ENCODE measurements around the gene BCL2L13.

BCL2L13 gene

GRCh38 chr22:17607891-17608521, 30.6 kb upstream of the BCL2L13 start:
- no peak overlapping the region for H3K9ac ChIP-seq (ENCODE audit: low read depth, low read length)
- no peaks in the 10 kb centered on the region for H3K9me3 ChIP-seq (ENCODE audit: control insufficient read depth, insufficient read depth, low read length)
- H3K4me3 ChIP-seq (ENCODE audit: low read depth, low read length) = no peak overlapping the region
- no peaks in the 10 kb centered on the region for H3K4me1 ChIP-seq (ENCODE audit: control insufficient read depth, insufficient read depth, low read length)
- H3K36me3 ChIP-seq (ENCODE audit: control insufficient read depth, insufficient read depth, low read length) = peaks cover 66% of the 10 kb centered on the region
- H3K27me3 ChIP-seq (ENCODE audit: control insufficient read depth, insufficient read depth, low read length) = no peaks in the 10 kb centered on the region
- no peak overlapping the region for H3K27ac ChIP-seq (ENCODE audit: low read depth, low read length)

- Histone ChIP-seq H3K27me3 (ENCODE audit: control insufficient read depth, insufficient read depth, low read length) (no peaks in the 10 kb centered on the region), H3K36me3 (ENCODE audit: control insufficient read depth, insufficient read depth, low read length) (peaks cover 53% of the 10 kb centered on the region), H3K9ac (ENCODE audit: low read depth, low read length) (no peak overlapping the region), H3K4me3 (ENCODE audit: low read depth, low read length) (no peak overlapping the region), H3K27ac (ENCODE audit: low read depth, low read length) (no peak overlapping the region), H3K4me1 (ENCODE audit: control insufficient read depth, insufficient read depth, low read length) (no peaks in the 10 kb centered on the region), H3K9me3 (ENCODE audit: control insufficient read depth, insufficient read depth, low read length) (no peaks in the 10 kb centered on the region)
These were observed 26.5 kb upstream of the BCL2L13 start for GRCh38 chr22:17612057-17612456.

GRCh38 chr22:17613280-17613679, 25.3 kb upstream of the BCL2L13 start:
- Histone ChIP-seq H3K4me1 (ENCODE audit: control insufficient read depth, insufficient read depth, low read length) (no peaks in the 10 kb centered on the region), H3K27me3 (ENCODE audit: control insufficient read depth, insufficient read depth, low read length) (no peaks in the 10 kb centered on the region), H3K4me3 (ENCODE audit: low read depth, low read length) (no peak overlapping the region), H3K9me3 (ENCODE audit: control insufficient read depth, insufficient read depth, low read length) (no peaks in the 10 kb centered on the region), H3K27ac (ENCODE audit: low read depth, low read length) (no peak overlapping the region), H3K9ac (ENCODE audit: low read depth, low read length) (no peak overlapping the region), H3K36me3 (ENCODE audit: control insufficient read depth, insufficient read depth, low read length) (peaks cover 54% of the 10 kb centered on the region)

GRCh38 chr22:17627961-17628405, 10.6 kb upstream of the BCL2L13 start:
- H3K9ac ChIP-seq (ENCODE audit: low read depth, low read length) = peak overlapping the region; percentile 93
- peaks cover 14% of the 10 kb centered on the region for H3K36me3 ChIP-seq (ENCODE audit: control insufficient read depth, insufficient read depth, low read length)
- H3K4me1 ChIP-seq (ENCODE audit: control insufficient read depth, insufficient read depth, low read length) = no peaks in the 10 kb centered on the region
- H3K9me3 ChIP-seq (ENCODE audit: control insufficient read depth, insufficient read depth, low read length) = no peaks in the 10 kb centered on the region
- H3K4me3 ChIP-seq (ENCODE audit: low read depth, low read length) = peak overlapping the region; percentile 98
- peak overlapping the region; percentile 92 for H3K27ac ChIP-seq (ENCODE audit: low read depth, low read length)
- H3K27me3 ChIP-seq (ENCODE audit: control insufficient read depth, insufficient read depth, low read length) = no peaks in the 10 kb centered on the region

GRCh38 chr22:17628406-17629172, 10.0 kb upstream of the BCL2L13 start, which contains the start of gene ATP6V1E1:
TSS of gene ATP6V1E1 (minus strand) at chr22:17628749. CDS start at chr22:17628635, 114 bp downstream.
- H3K9ac ChIP-seq (ENCODE audit: low read depth, low read length) = peak within 1 kb of the TSS; percentile 93
- H3K4me1 ChIP-seq (ENCODE audit: control insufficient read depth, insufficient read depth, low read length) = no peaks in the 10 kb centered on the region
- H3K36me3 ChIP-seq (ENCODE audit: control insufficient read depth, insufficient read depth, low read length) = peaks cover 8% of the 10 kb centered on the region
- peak within 1 kb of the TSS; percentile 98 for H3K4me3 ChIP-seq (ENCODE audit: low read depth, low read length)
- no peaks in the 10 kb centered on the region for H3K9me3 ChIP-seq (ENCODE audit: control insufficient read depth, insufficient read depth, low read length)
- peak within 1 kb of the TSS; percentile 92 for H3K27ac ChIP-seq (ENCODE audit: low read depth, low read length)
- H3K27me3 ChIP-seq (ENCODE audit: control insufficient read depth, insufficient read depth, low read length) = no peaks in the 10 kb centered on the region

- Histone ChIP-seq H3K36me3 (ENCODE audit: control insufficient read depth, insufficient read depth, low read length) (peaks cover 6% of the 10 kb centered on the region; the same call in 1 of the 2 replicates), H3K9me3 (ENCODE audit: control insufficient read depth, insufficient read depth, low read length) (no peaks in the 10 kb centered on the region), H3K4me1 (ENCODE audit: control insufficient read depth, insufficient read depth, low read length) (no peaks in the 10 kb centered on the region), H3K4me3 (ENCODE audit: low read depth, low read length) (peak overlapping the region; percentile 98), H3K27ac (ENCODE audit: low read depth, low read length) (peak overlapping the region; percentile 92), H3K27me3 (ENCODE audit: control insufficient read depth, insufficient read depth, low read length) (no peaks in the 10 kb centered on the region), H3K9ac (ENCODE audit: low read depth, low read length) (peak overlapping the region; percentile 93)
These were observed 9.4 kb upstream of the BCL2L13 start for GRCh38 chr22:17629173-17629489.

GRCh38 chr22:17629641-17630040, 8.9 kb upstream of the BCL2L13 start:
- Histone ChIP-seq H3K27ac (ENCODE audit: low read depth, low read length) (no peak overlapping the region), H3K27me3 (ENCODE audit: control insufficient read depth, insufficient read depth, low read length) (no peaks in the 10 kb centered on the region), H3K4me3 (ENCODE audit: low read depth, low read length) (peak overlapping the region; percentile 98; the same call in 1 of the 2 replicates), H3K4me1 (ENCODE audit: control insufficient read depth, insufficient read depth, low read length) (no peaks in the 10 kb centered on the region), H3K36me3 (ENCODE audit: control insufficient read depth, insufficient read depth, low read length) (peaks cover 6% of the 10 kb centered on the region; the same call in 1 of the 2 replicates), H3K9ac (ENCODE audit: low read depth, low read length) (0 out of 2 replicates have a peak overlapping the region, but pooled peaks have one; percentile 93), H3K9me3 (ENCODE audit: control insufficient read depth, insufficient read depth, low read length) (no peaks in the 10 kb centered on the region)

- H3K4me1 ChIP-seq (ENCODE audit: control insufficient read depth, insufficient read depth, low read length) = no peaks in the 10 kb centered on the region
- H3K9ac ChIP-seq (ENCODE audit: low read depth, low read length) = no peak overlapping the region
- H3K27me3 ChIP-seq (ENCODE audit: control insufficient read depth, insufficient read depth, low read length) = no peaks in the 10 kb centered on the region
- H3K36me3 ChIP-seq (ENCODE audit: control insufficient read depth, insufficient read depth, low read length) = no peaks in the 10 kb centered on the region
- no peak overlapping the region for H3K4me3 ChIP-seq (ENCODE audit: low read depth, low read length)
- no peaks in the 10 kb centered on the region for H3K9me3 ChIP-seq (ENCODE audit: control insufficient read depth, insufficient read depth, low read length)
- no peak overlapping the region for H3K27ac ChIP-seq (ENCODE audit: low read depth, low read length)
These were observed 7.4 kb upstream of the BCL2L13 start for GRCh38 chr22:17631076-17631565.

- no peaks in the 10 kb centered on the region for H3K9me3 ChIP-seq (ENCODE audit: control insufficient read depth, insufficient read depth, low read length)
- H3K36me3 ChIP-seq (ENCODE audit: control insufficient read depth, insufficient read depth, low read length) = no peaks in the 10 kb centered on the region
- H3K4me3 ChIP-seq (ENCODE audit: low read depth, low read length) = no peak overlapping the region
- no peaks in the 10 kb centered on the region for H3K27me3 ChIP-seq (ENCODE audit: control insufficient read depth, insufficient read depth, low read length)
- H3K27ac ChIP-seq (ENCODE audit: low read depth, low read length) = peak overlapping the region; percentile 74
- no peak overlapping the region for H3K9ac ChIP-seq (ENCODE audit: low read depth, low read length)
- H3K4me1 ChIP-seq (ENCODE audit: control insufficient read depth, insufficient read depth, low read length) = peaks cover 5% of the 10 kb centered on the region; the same call in 1 of the 2 replicates
These were observed 5.2 kb upstream of the BCL2L13 start for GRCh38 chr22:17633217-17633997.

- H3K27ac ChIP-seq (ENCODE audit: low read depth, low read length) = no peak overlapping the region
- no peak overlapping the region for H3K9ac ChIP-seq (ENCODE audit: low read depth, low read length)
- H3K27me3 ChIP-seq (ENCODE audit: control insufficient read depth, insufficient read depth, low read length) = no peaks in the 10 kb centered on the region
- no peak overlapping the region for H3K4me3 ChIP-seq (ENCODE audit: low read depth, low read length)
- no peaks in the 10 kb centered on the region for H3K36me3 ChIP-seq (ENCODE audit: control insufficient read depth, insufficient read depth, low read length)
- peaks cover 5% of the 10 kb centered on the region; the same call in 1 of the 2 replicates for H3K4me1 ChIP-seq (ENCODE audit: control insufficient read depth, insufficient read depth, low read length)
- H3K9me3 ChIP-seq (ENCODE audit: control insufficient read depth, insufficient read depth, low read length) = no peaks in the 10 kb centered on the region
These were observed 4.6 kb upstream of the BCL2L13 start for GRCh38 chr22:17633998-17634323.
